ENCODE measurements around the gene MPPED1. TPM values are rescaled to one million over a fixed set of nuclear protein-coding genes. Genes with fewer than 3 reads are reported as not detected.

The MPPED1 gene
- total and polyA plus RNA-seq, 2 donors (not counting 3 experiments of a cell fraction or from before 2014, with no cell fraction given) = not detected

GRCh38 chr22:43491177-43491576 is 79.4 kb downstream of the MPPED1 start:
- Histone ChIP-seq H3K36me3 (ENCODE audit: control insufficient read depth in 2 of 2, extremely low read depth in 1 of 2, insufficient read depth in 2 of 2, low read length in 2 of 2) (no peaks in the 10 kb centered on the region), H3K4me3 (replicated peaks in 1 of 3; ENCODE audit: insufficient read depth in 1 of 3, low read depth in 1 of 3, low read length in 3 of 3) (no peak overlapping the region), H3K4me2 (ENCODE audit: insufficient read depth, low read length) (no peak overlapping the region), H3K9me3 (replicated peaks; ENCODE audit: control insufficient read depth, insufficient read depth, low read length) (peaks cover 2% of the 10 kb centered on the region), H4K20me1 (replicated peaks; ENCODE audit: control insufficient read depth, extremely low read depth, insufficient read depth, low read length) (no peaks in the 10 kb centered on the region), H3K79me2 (ENCODE audit: control insufficient read depth, insufficient read depth, low read length) (no peaks in the 10 kb centered on the region), H3K4me1 (ENCODE audit: control insufficient read depth, extremely low read depth, insufficient read depth, low read length) (no peaks in the 10 kb centered on the region), H3K27me3 (ENCODE audit: control insufficient read depth in 2 of 2, insufficient read depth in 2 of 2, low read length in 2 of 2) (no peaks in the 10 kb centered on the region), H3K9ac (replicated peaks; ENCODE audit: extremely low read depth, insufficient read depth, low read length) (no peak overlapping the region), H3K9me1 (replicated peaks; ENCODE audit: control insufficient read depth, extremely low read depth, insufficient read depth, low read length) (no peaks in the 10 kb centered on the region), H2AFZ (ENCODE audit: low read depth, low read length) (no peak overlapping the region), H3K27ac (ENCODE audit: insufficient read depth, low read depth, low read length) (no peak overlapping the region)
- no peak for TF ChIP-seq EZH2 (IDR thresholded peaks at IDR 0.05; ENCODE audit: borderline replicate concordance, low read depth, low read length, severe bottlenecking)
- no peak for TF ChIP-seq POLR2AphosphoS5 (IDR thresholded peaks at IDR 0.05; ENCODE audit: insufficient read depth, low read depth, low read length)
- no peak for TF ChIP-seq JUN (IDR thresholded peaks at IDR 0.05; ENCODE audit: borderline replicate concordance, insufficient read depth, insufficient read length, low read depth)
- no peak for TF ChIP-seq MYC (IDR thresholded peaks at IDR 0.05; ENCODE audit: low read depth, low read length)
- no peak for TF ChIP-seq GATA2 (IDR thresholded peaks at IDR 0.05; ENCODE audit: insufficient read depth, insufficient read length, low read depth, low read length)
- TF ChIP-seq POLR2A (IDR thresholded peaks at IDR 0.05; ENCODE audit: low read depth, low read length) = no peak
- no peak for TF ChIP-seq MAX (IDR thresholded peaks at IDR 0.05; ENCODE audit: insufficient read depth, insufficient read length)
- ChIA-PET POLR2A (no interaction called here), CTCF (no interaction called here)
- FAIRE-seq (no peak), DNase-seq (ENCODE audit: low read depth, low spot score) (no peak)
- no TSS peak for BruUV-seq (replicated peaks)
- intact Hi-C loops (cut with micrococcal nuclease) (no loop called here), dilution Hi-C loops (cut with MboI; ENCODE audit: extremely low pct_ligation_motif_present, low sequenced_read_pairs) (no loop called here)

GRCh38 chr22:43491737-43492136 is 79.9 kb downstream of the MPPED1 start:
- dilution Hi-C loops (cut with MboI; ENCODE audit: extremely low pct_ligation_motif_present, low sequenced_read_pairs) = no loop called here
- no TSS peak for BruUV-seq (replicated peaks)

More at GRCh38 chr22:43491737-43492136, 79.9 kb downstream of the MPPED1 start:
- CTCF ChIA-PET = no interaction called here
- no peaks in the 10 kb centered on the region for H4K20me1 ChIP-seq (replicated peaks; ENCODE audit: control insufficient read depth, extremely low read depth, insufficient read depth, low read length)
- FAIRE-seq (no peak), DNase-seq (ENCODE audit: low read depth, low spot score) (no peak)
- H3K9me1 ChIP-seq (replicated peaks; ENCODE audit: control insufficient read depth, extremely low read depth, insufficient read depth, low read length) = no peaks in the 10 kb centered on the region
- POLR2A ChIA-PET = no interaction called here
- peaks cover 2% of the 10 kb centered on the region for H3K9me3 ChIP-seq (replicated peaks; ENCODE audit: control insufficient read depth, insufficient read depth, low read length)
- no peaks in the 10 kb centered on the region for H3K36me3 ChIP-seq (ENCODE audit: control insufficient read depth in 2 of 2, extremely low read depth in 1 of 2, insufficient read depth in 2 of 2, low read length in 2 of 2)
- no peak overlapping the region for H3K9ac ChIP-seq (replicated peaks; ENCODE audit: extremely low read depth, insufficient read depth, low read length)
- H3K4me2 ChIP-seq (ENCODE audit: insufficient read depth, low read length) = no peak overlapping the region
- no peak overlapping the region for H3K4me3 ChIP-seq (replicated peaks in 1 of 3; ENCODE audit: insufficient read depth in 1 of 3, low read depth in 1 of 3, low read length in 3 of 3)
- TF ChIP-seq CTCF (IDR thresholded peaks at IDR 0.05; ENCODE audit: extremely low read depth in 1 of 2, insufficient read depth in 1 of 2, low read depth in 1 of 2, low read length in 2 of 2) = no peak
- no peak for TF ChIP-seq POLR2AphosphoS5 (IDR thresholded peaks at IDR 0.05; ENCODE audit: insufficient read depth, low read depth, low read length)
- no peak for TF ChIP-seq MYC (IDR thresholded peaks at IDR 0.05; ENCODE audit: low read depth, low read length)
- TF ChIP-seq MAX (IDR thresholded peaks at IDR 0.05; ENCODE audit: insufficient read depth, insufficient read length) = no peak
- TF ChIP-seq EZH2 (IDR thresholded peaks at IDR 0.05; ENCODE audit: borderline replicate concordance, low read depth, low read length, severe bottlenecking) = no peak
- no peak for TF ChIP-seq FOS (IDR thresholded peaks at IDR 0.05; ENCODE audit: borderline replicate concordance, insufficient read depth, low read length)
- TF ChIP-seq GATA2 (IDR thresholded peaks at IDR 0.05; ENCODE audit: insufficient read depth, insufficient read length, low read depth, low read length) = no peak
- no peak for TF ChIP-seq JUN (IDR thresholded peaks at IDR 0.05; ENCODE audit: borderline replicate concordance, insufficient read depth, insufficient read length, low read depth)
- H3K27me3 ChIP-seq (ENCODE audit: control insufficient read depth in 2 of 2, insufficient read depth in 2 of 2, low read length in 2 of 2) = no peaks in the 10 kb centered on the region
- no peaks in the 10 kb centered on the region for H3K4me1 ChIP-seq (ENCODE audit: control insufficient read depth, extremely low read depth, insufficient read depth, low read length)
- no peak overlapping the region for H3K27ac ChIP-seq (ENCODE audit: insufficient read depth, low read depth, low read length)
- intact Hi-C loops (cut with micrococcal nuclease) = no loop called here
- no peak overlapping the region for H2AFZ ChIP-seq (ENCODE audit: low read depth, low read length)
- no peaks in the 10 kb centered on the region for H3K79me2 ChIP-seq (ENCODE audit: control insufficient read depth, insufficient read depth, low read length)
